HepG2 (cell line): Measurements from ENCODE around the gene BTBD19. TPM values are rescaled to one million over a fixed set of nuclear protein-coding genes. Genes with fewer than 3 reads are reported as not detected.
A peak's percentile ranks its signal among the peaks of the same experiment; 100 is the strongest.

Source experiments
- CEBPZ ChIP-seq: IDR thresholded peaks from 2 replicates; pipeline ENCODE4 v1.6.1; 2012; ENCODE audit warnings: low read length, improper control_type of control experiment
- ERF ChIP-seq: IDR thresholded peaks from 2 replicates; pipeline ENCODE4 v1.6.1; 2018; ENCODE audit warnings: missing biosample characterization, missing genetic modification reagents
- HNRNPH1 ChIP-seq: fragments of 200-400 bp; formaldehyde crosslinking; optimal IDR thresholded peaks from 2 replicates; pipeline ENCODE3; 2017; ENCODE audit warnings: mild to moderate bottlenecking, low read depth, low read length
- RELA ChIP-seq: sonication (generic); formaldehyde crosslinking; IDR thresholded peaks from 2 replicates; pipeline ENCODE4 v1.4.0; 2020; ENCODE audit warnings: missing genetic modification reagents
- TOE1 ChIP-seq: sonication (generic); formaldehyde crosslinking; IDR thresholded peaks from 2 replicates; pipeline ENCODE4 v1.4.0; 2020; ENCODE audit warnings: mild to moderate bottlenecking, missing genetic modification reagents
- ZBTB38 ChIP-seq: sonication (generic); formaldehyde crosslinking; IDR thresholded peaks from 2 replicates; pipeline ENCODE4 v1.5.1; 2020; ENCODE audit warnings: mild to moderate bottlenecking, missing genetic modification reagents
- ZBTB39 ChIP-seq: sonication (generic); formaldehyde crosslinking; IDR thresholded peaks from 2 replicates; pipeline ENCODE4 v1.5.0; 2020; ENCODE audit warnings: missing genetic modification reagents
- ZMAT5 ChIP-seq: sonication (generic); formaldehyde crosslinking; IDR thresholded peaks from 2 replicates; pipeline ENCODE4 v1.5.0; 2020; ENCODE audit warnings: mild to moderate bottlenecking, low read depth, missing genetic modification reagents, borderline replicate concordance
- ZNF207 ChIP-seq: fragments of 450-650 bp; IDR thresholded peaks from 2 replicates; pipeline ENCODE4 v1.6.1; 2016; ENCODE audit warnings: antibody characterized with exemption, borderline replicate concordance
- ZNF407 ChIP-seq: sonication (generic); formaldehyde crosslinking; IDR thresholded peaks from one replicate; pipeline ENCODE4 v1.5.1; 2020; ENCODE audit warnings: mild to moderate bottlenecking, missing genetic modification reagents; ENCODE audit errors: not compliant biosample characterization
- ZNF512 ChIP-seq: sonication (generic); formaldehyde crosslinking; IDR thresholded peaks from 2 replicates; pipeline ENCODE4 v1.4.0; 2020; ENCODE audit warnings: mild to moderate bottlenecking, missing genetic modification reagents
- ZNF672 ChIP-seq: sonication (generic); formaldehyde crosslinking; IDR thresholded peaks from 2 replicates; pipeline ENCODE4 v1.8.1; 2022; ENCODE audit warnings: missing genetic modification reagents
- polyA plus RNA-seq, 8 experiments: library from polyadenylated mRNA; depleted of rRNA in 3 of 8; stranded (reverse) in 7 of 8; unstranded in 1 of 8; fragments of >200 nt; fragmentation: Illumina TruSeq in 4 of 8; extraction: Trizol in 4 of 8; gene quantifications; 2 replicates each; pipeline versions ENCODE4 v1.2.1 to v1.2.3, GENCODE V29; 2011 to 2016; ENCODE audit warnings: low read depth in 4 of 8, missing spikeins in 1 of 8, mixed read lengths in 1 of 8; ENCODE audit not compliant: insufficient read depth in 1 of 8
- total RNA-seq, 5 experiments: library from RNA; depleted of rRNA; stranded (reverse); fragments of >200 nt; fragmentation: Illumina TruSeq; extraction: Trizol; gene quantifications; 2 replicates each; pipeline ENCODE4 v1.2.3, GENCODE V29; 2016; ENCODE audit warnings: low read depth in 1 of 5

BTBD19 gene
- total and polyA plus RNA-seq, 2 of the 13 experiments (the other 11 are each of a cell fraction or from before 2014, with no cell fraction given): 2.7 to 6.7 TPM

- TF ChIP-seq CEBPZ (no peak), ERF (CRISPR knock-in tag) (peak; percentile 64), TOE1 (CRISPR knock-in tag) (no peak), ZNF672 (CRISPR knock-in tag) (no peak), ZBTB39 (CRISPR knock-in tag) (no peak), HNRNPH1 (no peak), ZNF207 (no peak), ZNF512 (CRISPR knock-in tag) (no peak), ZBTB38 (CRISPR knock-in tag) (peak; percentile 20; the same call in 1 of the 2 replicates), RELA (CRISPR knock-in tag) (no peak), ZMAT5 (CRISPR knock-in tag) (no peak), ZNF407 (CRISPR knock-in tag) (no peak)
These were observed 24.0 kb upstream of the BTBD19 start (continued) for GRCh38 chr1:44784094-44785028.
